GM18526 (cell line): ENCODE measurements around the gene SELENOH.
A peak's percentile ranks its signal among the peaks of the same experiment; 100 is the strongest.

ENCODE experiments used
- POLR2A ChIP-seq: IDR thresholded peaks from 3 replicates; pipeline ENCODE4 v1.6.1; 2011; ENCODE audit not compliant: insufficient read length; ENCODE audit errors: extremely low read depth

Gene SELENOH

DNA sequence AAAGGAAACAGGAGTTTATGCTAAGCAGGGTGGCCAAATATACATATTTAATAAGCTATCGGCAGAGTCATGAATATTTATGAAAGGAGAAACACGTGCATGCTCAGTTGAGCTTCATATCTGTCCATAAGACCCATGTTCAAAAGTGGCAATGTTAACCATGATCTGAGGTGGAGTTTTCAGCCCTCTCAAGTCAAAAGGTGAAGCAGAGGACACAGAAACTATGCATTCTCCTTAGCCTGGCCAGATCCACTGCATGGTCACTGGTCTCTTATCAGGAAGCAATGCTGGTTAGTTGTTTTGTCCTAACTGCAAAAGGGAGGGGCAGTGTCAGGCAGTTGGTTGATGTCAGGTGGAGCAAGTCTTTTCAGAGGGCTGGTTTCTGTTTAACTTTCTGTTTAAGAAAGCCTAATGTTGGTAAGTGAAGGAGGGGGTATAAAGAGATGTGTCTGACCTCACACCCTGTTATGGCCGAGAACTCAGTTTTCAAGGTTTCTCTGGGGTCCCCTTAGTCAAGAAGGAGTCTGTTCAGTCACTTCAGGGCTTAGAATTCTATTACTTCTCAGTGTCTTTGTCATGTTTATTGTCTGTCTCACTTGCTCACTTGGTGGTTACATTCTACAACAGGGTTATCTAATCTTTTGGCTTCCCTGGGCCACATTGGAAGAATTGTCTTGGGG, 5.5 kb upstream of the SELENOH start:
- no peak for TF ChIP-seq POLR2A

DNA sequence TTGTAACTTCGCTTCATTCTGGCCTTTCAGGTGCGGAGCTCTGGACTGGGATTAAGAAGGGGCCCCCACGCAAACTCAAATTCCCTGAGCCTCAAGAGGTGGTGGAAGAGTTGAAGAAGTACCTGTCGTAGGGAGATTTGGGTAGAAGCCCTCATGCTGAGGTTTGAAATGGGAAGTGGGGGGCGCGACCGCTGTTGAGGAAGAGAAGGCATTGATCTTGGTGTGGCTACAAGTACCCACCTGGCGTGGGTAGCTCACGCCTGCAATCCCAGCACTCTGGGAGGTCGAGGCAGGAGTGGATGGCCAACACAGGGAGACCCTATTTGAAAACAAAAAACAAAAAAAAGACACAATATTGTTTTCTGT, 779 bp downstream of the SELENOH start:
- TF ChIP-seq POLR2A, result no peak

DNA sequence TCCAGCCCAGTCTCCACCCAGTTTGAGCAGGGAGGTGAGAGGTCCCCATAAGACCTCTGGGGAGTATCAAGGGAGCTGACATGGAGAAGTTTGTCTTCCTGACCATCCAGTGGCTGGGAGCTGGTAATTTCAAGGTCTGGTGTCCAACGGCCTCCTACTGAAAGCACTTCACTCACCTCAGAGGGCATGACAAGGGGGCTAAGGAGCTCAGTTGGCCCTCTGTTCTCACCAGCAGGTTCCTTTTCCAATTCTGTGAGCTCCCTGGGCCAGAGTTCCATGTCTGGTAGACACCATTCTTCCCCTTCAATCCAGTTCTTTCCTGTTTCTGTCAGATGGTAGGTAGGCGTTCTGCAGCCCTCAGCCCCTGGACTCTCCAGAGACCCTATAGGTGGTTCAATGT, 3.1 kb downstream of the SELENOH start:
- peak; percentile 12 for TF ChIP-seq POLR2A

DNA sequence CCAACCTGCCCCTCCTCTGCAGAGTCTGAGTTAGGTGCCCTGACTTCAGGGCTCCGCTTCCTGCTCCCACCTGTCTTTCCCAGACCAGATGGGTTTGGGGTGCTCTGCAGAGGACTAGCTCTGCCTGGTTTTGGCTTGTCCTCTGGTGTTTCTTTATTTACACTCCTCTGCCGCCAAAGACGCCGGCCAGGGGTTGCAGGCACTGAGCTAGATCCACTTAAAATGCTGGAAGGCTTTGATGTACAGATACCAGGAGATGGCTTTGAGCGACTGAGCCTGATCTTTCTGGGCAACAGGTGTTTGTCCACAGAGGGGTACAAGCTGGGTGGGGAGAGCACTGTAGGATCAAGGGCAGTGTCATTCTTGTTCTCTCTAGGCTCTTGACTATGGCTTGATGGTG, 3.9 kb downstream of the SELENOH start:
- TF ChIP-seq POLR2A, result no peak

DNA sequence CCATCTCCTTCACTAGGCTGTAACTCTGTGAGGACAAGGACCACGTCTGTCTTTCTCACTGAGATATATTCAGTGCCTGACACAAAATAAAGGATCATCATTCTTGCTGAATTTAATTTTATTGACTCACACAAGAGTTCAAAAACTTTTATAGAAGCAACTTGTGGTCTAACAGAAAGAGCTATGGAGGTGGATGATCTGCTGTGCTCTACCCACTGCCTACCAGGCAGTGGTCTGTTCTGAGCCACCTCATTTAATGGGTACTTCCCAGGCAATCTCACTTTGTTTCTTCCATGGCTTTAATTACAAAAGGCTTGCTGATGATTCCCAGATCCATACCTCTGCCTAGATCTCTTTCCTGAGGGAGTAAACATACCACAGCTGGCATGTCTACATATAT, 5.6 kb downstream of the SELENOH start:
- TF ChIP-seq POLR2A, result no peak

DNA sequence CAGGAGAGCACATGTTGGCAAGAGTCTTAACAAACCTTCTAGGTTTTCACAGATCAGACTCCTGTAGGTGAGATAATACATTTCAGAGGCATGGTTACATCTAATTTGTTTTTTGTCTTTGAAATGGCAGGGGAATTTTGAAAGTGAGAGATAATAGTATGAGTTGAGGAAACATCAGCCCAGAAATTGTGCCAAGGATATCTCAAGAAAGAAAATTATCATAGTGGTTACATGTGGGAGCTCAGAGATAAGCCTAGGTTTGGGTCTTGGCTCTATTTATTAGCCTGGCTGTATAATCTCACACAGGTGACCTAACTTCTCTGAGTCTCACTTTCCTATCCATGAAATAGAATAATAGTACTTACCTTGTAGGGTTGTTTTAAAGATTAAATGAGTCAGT, 9.9 kb downstream of the SELENOH start:
- no peak for TF ChIP-seq POLR2A

DNA sequence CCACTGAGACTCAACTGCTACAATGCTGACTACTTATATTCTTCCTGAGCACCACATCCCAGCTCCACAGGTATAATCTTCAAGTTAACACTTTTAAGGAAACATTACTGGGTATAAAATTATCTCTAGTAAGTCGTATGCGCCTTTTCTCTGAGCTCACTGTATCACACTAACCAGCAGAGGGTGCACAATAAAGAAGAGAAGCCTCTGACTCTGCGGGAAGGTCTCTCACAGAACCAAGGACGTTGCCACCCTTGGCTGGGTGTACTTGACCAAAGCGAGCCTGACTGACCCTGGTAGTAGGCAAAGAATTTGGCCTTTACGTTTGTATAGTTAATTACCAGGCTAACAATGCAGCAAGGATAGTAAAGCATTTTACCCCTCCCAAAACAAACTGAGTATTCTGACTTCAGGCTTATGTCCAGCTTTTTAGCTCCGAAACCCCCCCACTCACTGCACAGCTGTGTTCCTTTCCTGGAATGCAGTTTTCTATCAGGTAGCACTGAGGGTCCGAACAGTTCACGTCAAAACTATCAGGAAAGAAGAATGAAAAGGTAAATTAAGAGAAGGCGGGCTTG, 10.5 kb downstream of the SELENOH start, which contains the start of gene BTBD18:
Gene BTBD18 (minus strand): TSS at position 144 of the 578 bp plus-strand sequence. CDS start 631 bp downstream, outside the sequence.
- no peak for TF ChIP-seq POLR2A

DNA sequence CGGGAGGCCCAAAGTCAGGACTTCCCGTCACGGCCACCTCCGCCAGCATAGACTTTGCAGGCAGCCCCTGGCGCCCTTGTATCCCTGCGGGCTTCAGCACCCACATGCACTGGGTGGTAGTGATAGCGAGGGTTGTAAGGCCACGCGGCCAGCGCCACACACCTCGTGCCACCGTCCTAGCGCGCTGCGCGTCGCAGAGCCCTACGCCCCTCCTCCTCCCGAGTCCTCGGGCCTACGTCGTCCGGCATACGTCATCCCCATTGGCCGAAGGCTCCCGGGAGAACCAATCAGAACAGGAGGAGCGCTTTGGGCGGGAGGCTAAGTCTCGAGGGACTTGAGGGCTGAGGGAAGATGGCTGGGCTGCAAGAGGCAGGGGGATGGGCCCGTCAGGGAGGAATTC, 11.7 kb downstream of the SELENOH start:
- no peak for TF ChIP-seq POLR2A

DNA sequence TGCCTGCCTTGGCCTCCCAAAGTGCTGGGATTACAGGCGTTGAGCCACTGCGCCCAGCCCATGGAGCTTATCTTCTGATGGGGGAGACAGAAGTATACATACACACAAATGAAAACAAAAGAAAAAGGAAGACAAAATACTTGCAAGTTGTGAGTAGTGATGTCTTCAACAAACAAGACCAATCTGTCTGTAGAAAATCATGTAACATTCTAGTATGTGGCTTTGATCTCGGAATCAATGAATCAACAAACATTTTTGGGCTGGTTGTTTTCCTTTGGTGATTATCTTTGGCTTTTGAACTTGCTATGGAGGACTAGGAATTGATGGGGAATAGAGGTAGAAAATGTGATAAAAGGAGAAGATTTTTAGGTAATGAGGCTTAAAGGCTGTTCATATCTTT, 16.9 kb downstream of the SELENOH start:
- TF ChIP-seq POLR2A, result no peak

DNA sequence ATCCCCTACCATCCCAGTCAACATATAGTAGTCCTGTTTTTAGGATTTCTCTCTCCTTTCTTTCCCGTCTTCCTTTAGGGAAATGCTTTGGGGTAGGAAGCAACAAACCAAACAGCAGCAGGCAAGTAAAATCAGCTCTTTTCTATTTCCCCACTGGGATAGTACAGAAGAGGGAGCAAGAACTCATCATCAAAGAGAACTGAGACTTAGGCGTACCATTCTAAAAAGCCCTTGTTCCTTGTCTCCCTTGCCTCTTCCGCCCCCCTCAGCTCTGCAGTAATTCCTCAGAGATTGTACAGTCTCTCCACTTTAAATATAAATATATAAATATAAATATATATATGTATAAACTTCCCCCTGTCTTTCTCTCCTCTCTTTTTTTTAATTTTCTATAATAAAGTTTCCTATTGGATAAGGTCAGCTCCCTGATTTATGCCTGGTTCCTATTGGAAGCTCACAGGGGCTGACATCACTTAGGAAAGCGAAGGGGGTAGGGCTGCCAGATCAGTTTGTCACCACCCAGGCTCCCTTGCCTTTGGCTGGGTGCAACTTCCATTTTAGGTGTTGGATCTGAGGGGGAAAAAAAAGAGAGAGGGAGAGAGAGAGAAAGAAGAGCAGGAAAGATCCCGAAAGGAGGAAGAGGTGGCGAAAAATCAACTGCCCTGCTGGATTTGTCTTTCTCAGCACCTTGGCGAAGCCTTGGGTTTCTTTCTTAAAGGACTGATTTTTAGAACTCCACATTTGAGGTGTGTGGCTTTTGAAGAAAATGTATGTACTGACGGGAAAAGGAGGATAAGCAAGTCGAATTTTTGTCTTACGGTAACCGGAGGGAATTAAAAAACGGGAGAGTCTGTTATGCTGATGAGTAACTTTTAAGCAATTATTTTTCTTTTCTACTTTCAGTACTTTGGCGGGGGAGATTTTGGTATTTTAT, 20.3 kb downstream of the SELENOH start, which contains the start of gene CTNND1:
Gene CTNND1 (plus strand): TSS at position 502 of the 934 bp plus-strand sequence. CDS start 29,677 bp downstream, outside the sequence.
- peak; percentile 59 for TF ChIP-seq POLR2A

DNA sequence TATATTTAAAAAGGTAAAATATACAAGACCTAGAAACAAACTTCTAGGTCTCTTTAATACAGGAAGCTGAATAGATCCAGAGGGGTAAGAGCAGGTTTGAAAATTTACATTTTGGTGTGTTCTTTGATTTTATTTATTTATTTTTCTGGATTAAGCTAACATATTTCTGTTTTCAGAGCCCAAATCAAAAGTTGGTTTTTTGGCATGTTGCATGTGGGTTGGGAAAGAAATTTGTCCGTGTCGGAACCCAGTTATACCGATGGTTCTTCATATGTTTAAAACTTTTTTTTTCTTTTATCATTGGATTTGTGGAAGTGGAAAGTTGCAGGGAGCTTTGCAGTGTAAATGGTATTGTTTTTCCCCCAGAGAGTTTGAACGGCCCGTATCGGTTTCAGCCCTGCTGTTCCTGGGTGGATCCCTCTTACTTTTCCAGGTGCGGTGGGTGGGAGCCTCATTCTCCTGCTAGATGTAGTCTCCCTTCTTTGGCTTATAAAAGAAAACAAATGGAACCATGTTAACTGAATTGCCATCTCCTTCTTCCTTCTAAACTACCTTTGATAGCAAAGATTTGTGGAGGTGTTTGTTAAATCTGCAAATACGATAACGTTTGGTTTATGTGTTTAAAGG, 21.1 kb downstream of the SELENOH start:
- no peak for TF ChIP-seq POLR2A

DNA sequence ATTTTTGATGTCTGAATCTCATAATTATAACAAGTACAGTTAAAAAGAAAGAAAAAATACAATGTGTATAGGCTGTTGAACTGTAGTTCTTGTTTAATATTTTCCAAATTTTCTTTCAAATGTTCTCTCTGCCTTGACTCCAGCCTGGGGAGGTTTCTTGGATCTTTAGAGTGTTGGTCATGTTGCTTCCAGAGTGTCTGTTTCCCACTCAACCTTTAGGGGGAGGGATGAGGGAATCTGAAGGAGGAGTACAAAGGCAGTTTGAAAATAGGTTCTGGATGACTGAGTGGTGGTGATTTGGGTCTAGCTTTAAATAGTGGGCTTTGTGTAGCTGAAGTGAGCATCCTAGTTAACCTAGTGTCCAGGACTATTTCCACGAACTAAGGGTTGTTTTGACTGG, 22.3 kb downstream of the SELENOH start:
- TF ChIP-seq POLR2A, result no peak

DNA sequence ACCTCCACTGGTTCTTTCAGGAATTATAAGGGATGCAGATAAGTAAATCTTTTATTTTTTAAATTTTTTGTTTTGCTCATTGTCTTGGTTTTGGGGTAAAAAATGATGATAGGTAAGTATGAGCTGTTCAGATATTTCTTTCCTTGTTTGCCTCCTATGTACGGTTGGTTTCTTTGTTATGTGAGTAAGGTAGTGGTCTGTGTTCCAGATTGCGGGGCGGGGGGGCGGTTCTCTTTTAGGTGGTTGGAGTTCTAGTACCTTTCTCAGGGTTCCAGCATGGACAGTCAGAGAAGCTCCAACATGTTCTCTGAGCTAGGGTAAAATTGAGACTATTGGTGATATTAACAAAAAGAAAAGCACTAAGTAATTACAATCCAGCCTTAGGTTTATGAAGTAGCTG, 22.7 kb downstream of the SELENOH start:
- TF ChIP-seq POLR2A, result no peak

DNA sequence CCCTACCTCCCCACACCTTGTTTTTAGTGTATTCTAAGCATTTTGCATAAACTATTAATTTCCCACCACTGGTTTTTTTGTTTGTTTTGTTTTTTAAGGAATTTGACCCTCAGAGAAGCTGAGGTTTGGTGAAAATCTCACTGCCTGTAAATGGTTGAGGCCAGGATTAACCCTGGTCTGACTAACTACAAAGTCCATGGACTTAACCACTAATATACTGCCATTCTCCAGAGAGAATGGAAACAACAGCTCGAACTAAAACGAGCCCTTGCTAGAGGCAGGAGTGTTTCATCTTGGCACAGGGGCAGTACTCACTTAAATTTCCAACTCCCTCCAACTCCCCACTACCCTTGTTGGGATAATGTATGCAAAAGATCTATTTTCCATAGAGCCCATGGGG, 23.3 kb downstream of the SELENOH start:
- TF ChIP-seq POLR2A, result no peak

DNA sequence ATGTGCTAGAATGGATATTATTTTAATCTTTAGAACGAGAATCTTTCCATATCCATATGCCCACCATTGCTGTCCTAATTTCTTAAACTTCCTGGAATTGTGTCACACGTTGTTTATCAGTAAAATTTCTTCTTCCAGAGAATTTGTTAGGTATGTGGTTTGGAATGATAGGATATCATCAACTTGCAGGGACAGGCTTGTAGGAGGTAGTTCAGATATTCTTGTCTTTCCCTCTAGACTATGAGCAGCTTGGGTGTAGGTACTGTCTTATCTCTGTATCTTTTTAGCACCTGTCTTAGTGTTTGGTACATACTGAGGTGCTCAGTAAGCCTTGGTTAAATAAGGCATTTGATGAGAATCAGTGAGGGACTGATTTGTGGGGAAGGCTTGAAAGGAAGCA, 23.7 kb downstream of the SELENOH start:
- no peak for TF ChIP-seq POLR2A

DNA sequence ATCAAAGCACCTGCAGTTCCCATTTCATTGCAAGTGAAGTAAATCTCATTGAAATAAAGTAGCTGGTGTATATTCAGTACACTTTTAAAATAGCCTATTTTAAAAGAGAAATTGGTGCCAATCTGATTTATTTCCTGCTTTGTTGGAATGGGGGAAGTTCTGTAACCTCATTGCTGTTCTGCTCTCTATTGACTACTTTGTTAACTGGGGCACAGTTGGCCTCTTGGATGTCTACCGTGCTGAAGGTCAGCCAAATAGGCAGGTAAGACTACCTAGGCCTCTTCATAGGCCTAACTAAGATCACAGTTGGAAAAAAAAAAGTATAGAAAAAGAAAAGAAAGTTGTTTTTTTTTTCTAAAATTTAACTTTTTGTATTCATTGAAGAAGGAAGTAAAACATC, 29.5 kb downstream of the SELENOH start:
- TF ChIP-seq POLR2A, result no peak

DNA sequence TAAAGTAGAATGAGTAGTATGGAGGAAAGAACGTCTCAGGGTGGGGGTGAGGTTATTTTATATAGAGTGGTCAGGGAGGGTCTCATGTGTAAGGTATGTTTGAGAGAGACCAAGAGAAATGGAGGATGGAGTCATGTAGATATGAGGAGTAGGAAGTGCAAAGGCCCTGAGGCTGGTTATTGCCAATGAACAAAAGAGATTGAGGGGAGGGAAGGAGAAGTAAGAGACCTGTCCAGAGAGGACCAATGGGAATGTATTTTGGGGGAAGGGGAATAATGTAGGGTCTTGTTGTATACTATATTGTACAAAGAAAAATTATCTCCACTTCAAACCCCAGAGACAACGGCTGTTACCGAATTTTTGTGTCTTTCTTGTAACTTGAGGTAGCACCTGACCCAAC, 30.1 kb downstream of the SELENOH start:
- TF ChIP-seq POLR2A, result no peak
